OCI-LY7 (cell line): ENCODE results near the gene IRF8. TPM values are rescaled to one million over a fixed set of nuclear protein-coding genes. Genes with fewer than 3 reads are reported as not detected.
A peak's percentile ranks its signal among the peaks of the same experiment; 100 is the strongest.

Source experiments
- BruUV-seq: library from RNA; stranded (reverse); fragments of 400-500 nt; replicated peaks from 2 replicates; lab custom pipeline; 2021; lab: Mats Ljungman, UMichigan
- CTCF ChIA-PET: fragments of 300-600 bp; sonication (Branson Sonifier 250); formaldehyde crosslinking; loops from one replicate; lab custom pipeline; 2022; ENCODE audit warnings: antibody characterized with exemption; ENCODE audit not compliant: unreplicated experiment; lab: Charles Lee
- POLR2A ChIA-PET: fragments of 300-600 bp; sonication (Branson Sonifier 250); formaldehyde crosslinking; loops from one replicate; lab custom pipeline; 2022; ENCODE audit warnings: antibody characterized with exemption; lab: Charles Lee
- DNase-seq: peaks from one replicate; pipeline ENCODE4 v3.0.0-alpha.2; 2015; ENCODE audit warnings: low spot score
- H2AFZ ChIP-seq: fragments of 200-600 bp; sonication (generic), shearing (Covaris generic); 2 replicates; pipeline ENCODE4 v1.6.1; 2014; ENCODE audit warnings: mild to moderate bottlenecking, antibody characterized with exemption, low read length, moderate library complexity
- H3K27ac ChIP-seq: fragments of 200-600 bp; sonication (generic); 2 replicates; pipeline ENCODE4 v1.5.1; 2014; ENCODE audit warnings: mixed run types, low read depth, mild to moderate bottlenecking, moderate library complexity, low read length, inconsistent platforms; ENCODE audit not compliant: poor library complexity, severe bottlenecking
- H3K36me3 ChIP-seq: fragments of 200-600 bp; sonication (generic); 2 replicates; pipeline ENCODE4 v1.6.1; 2014; ENCODE audit warnings: mild to moderate bottlenecking, antibody characterized with exemption, low read length, moderate library complexity, mixed read lengths; ENCODE audit not compliant: insufficient read depth
- H3K4me1 ChIP-seq: fragments of 200-600 bp; sonication (generic); 2 replicates; pipeline ENCODE4 v1.5.1; 2014; ENCODE audit warnings: mild to moderate bottlenecking, low read length; ENCODE audit not compliant: insufficient read depth, poor library complexity, severe bottlenecking
- H3K4me2 ChIP-seq: fragments of 200-600 bp; sonication (generic); 2 replicates; pipeline ENCODE4 v1.6.1; 2014; ENCODE audit warnings: mild to moderate bottlenecking, low read length
- H3K4me3 ChIP-seq: fragments of 200-600 bp; sonication (generic); 2 replicates; pipeline ENCODE4 v1.5.1; 2014; ENCODE audit warnings: mild to moderate bottlenecking, low read depth, low read length; ENCODE audit not compliant: poor library complexity, severe bottlenecking
- H3K79me2 ChIP-seq: fragments of 200-600 bp; sonication (generic); 2 replicates; pipeline ENCODE4 v1.6.1; 2016; ENCODE audit warnings: low read depth, mild to moderate bottlenecking, low read length, moderate library complexity, mixed read lengths; ENCODE audit not compliant: insufficient read depth
- H3K9me2 ChIP-seq: fragments of 200-600 bp; sonication (generic); 2 replicates; pipeline ENCODE4 v1.6.1; 2016; ENCODE audit warnings: mild to moderate bottlenecking, low read length, mixed read lengths; ENCODE audit not compliant: insufficient read depth
- H3K9me3 ChIP-seq: fragments of 200-600 bp; sonication (generic); 2 replicates; pipeline ENCODE4 v1.6.1; 2014; ENCODE audit warnings: mild to moderate bottlenecking, mixed run types, low read length, mixed read lengths
- H4K20me1 ChIP-seq: fragments of 200-600 bp; sonication (generic); 2 replicates; pipeline ENCODE4 v1.6.1; 2014; ENCODE audit warnings: mild to moderate bottlenecking, antibody characterized with exemption, low read length, moderate library complexity, mixed read lengths; ENCODE audit not compliant: insufficient read depth
- EZH2phosphoT487 ChIP-seq: fragments of 200-600 bp; sonication (generic); IDR thresholded peaks from 2 replicates; pipeline ENCODE4 v1.6.1; 2018; ENCODE audit warnings: low read depth, borderline replicate concordance, mild to moderate bottlenecking, mixed run types, antibody characterized with exemption, low read length, moderate library complexity, mixed read lengths
- intact Hi-C: fragments of 100-400 bp; cut with micrococcal nuclease; formaldehyde crosslinking; loops from one replicate; pipeline ENCODE4 v1.10.0; 2022; ENCODE audit not compliant: unreplicated experiment
- total RNA-seq, 2 experiments: library from RNA; depleted of rRNA in 1 of 2; stranded (reverse); fragments of >200 nt in 1 of 2; shearing (Covaris generic) in 1 of 2; gene quantifications; 2 replicates each; pipeline ENCODE4 v1.2.3, GENCODE V29; 2014 to 2022
- TF ChIP-seq, protein P1 (sequence below): fragments of 200-600 bp; sonication (generic); conservative IDR thresholded peaks from 2 replicates; pipeline ENCODE4 v1.5.1; 2014; ENCODE audit warnings: mild to moderate bottlenecking, antibody characterized with exemption, low read length, moderate library complexity, mixed read lengths

The IRF8 gene
- total RNA-seq, 2 experiments from 2014 or later, result 181 to 224 TPM

DNA sequence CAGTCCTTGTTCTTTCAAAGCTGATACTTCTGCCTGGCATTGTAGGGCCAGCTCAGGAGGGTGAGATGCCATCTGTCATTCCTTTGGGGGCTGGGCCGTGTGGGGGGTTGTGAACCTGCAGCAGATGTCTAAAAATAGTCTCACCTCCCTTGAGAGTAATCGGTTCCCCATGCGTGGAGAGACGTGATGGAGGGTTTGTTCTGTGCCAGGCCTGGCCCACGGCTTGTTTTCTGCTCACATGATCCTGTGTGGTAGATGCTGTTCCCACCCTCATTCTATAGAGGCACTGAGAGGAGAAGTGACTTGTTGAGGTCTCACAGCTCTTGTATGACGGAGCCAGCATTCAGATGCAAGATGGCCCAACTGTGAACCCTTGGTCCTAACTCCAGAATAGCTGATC lies 4.6 kb downstream of the IRF8 start:
- Histone ChIP-seq H3K4me1 (peaks cover 69% of the 10 kb centered on the region), H3K27ac (peak overlapping the region; percentile 99), H3K4me3 (peak overlapping the region; percentile 96), H3K36me3 (peaks cover 83% of the 10 kb centered on the region), H3K9me2 (no peaks in the 10 kb centered on the region), H4K20me1 (peaks cover 5% of the 10 kb centered on the region; the same call in 1 of the 2 replicates), H3K9me3 (no peaks in the 10 kb centered on the region), H2AFZ (no peak overlapping the region), H3K79me2 (peaks cover 94% of the 10 kb centered on the region), H3K4me2 (peak overlapping the region; percentile 85)
- CTCF ChIA-PET, result interaction anchor here (0.8 to 1.5 kb wide), 2 partner anchors 9 to 12 kb away, joined by 3 read pairs; no protein-coding TSS in a partner anchor
- peak; percentile 77 for DNase-seq
- no peak for TF ChIP-seq EZH2phosphoT487
- TF ChIP-seq, protein P1, sequence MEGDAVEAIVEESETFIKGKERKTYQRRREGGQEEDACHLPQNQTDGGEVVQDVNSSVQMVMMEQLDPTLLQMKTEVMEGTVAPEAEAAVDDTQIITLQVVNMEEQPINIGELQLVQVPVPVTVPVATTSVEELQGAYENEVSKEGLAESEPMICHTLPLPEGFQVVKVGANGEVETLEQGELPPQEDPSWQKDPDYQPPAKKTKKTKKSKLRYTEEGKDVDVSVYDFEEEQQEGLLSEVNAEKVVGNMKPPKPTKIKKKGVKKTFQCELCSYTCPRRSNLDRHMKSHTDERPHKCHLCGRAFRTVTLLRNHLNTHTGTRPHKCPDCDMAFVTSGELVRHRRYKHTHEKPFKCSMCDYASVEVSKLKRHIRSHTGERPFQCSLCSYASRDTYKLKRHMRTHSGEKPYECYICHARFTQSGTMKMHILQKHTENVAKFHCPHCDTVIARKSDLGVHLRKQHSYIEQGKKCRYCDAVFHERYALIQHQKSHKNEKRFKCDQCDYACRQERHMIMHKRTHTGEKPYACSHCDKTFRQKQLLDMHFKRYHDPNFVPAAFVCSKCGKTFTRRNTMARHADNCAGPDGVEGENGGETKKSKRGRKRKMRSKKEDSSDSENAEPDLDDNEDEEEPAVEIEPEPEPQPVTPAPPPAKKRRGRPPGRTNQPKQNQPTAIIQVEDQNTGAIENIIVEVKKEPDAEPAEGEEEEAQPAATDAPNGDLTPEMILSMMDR, result no peak
- BruUV-seq, result no TSS peak
- POLR2A ChIA-PET, result interaction anchor here (1.3 to 1.7 kb wide), 2 partner anchors 8 to 27 kb away, joined by 4 to 6 read pairs; no protein-coding TSS in a partner anchor
- intact Hi-C loops, result loop anchor here (2.0 to 10.0 kb wide), 5 partner anchors 83 to 1481 kb away; partner anchors contain the start of genes FBXO31 and GINS2

DNA sequence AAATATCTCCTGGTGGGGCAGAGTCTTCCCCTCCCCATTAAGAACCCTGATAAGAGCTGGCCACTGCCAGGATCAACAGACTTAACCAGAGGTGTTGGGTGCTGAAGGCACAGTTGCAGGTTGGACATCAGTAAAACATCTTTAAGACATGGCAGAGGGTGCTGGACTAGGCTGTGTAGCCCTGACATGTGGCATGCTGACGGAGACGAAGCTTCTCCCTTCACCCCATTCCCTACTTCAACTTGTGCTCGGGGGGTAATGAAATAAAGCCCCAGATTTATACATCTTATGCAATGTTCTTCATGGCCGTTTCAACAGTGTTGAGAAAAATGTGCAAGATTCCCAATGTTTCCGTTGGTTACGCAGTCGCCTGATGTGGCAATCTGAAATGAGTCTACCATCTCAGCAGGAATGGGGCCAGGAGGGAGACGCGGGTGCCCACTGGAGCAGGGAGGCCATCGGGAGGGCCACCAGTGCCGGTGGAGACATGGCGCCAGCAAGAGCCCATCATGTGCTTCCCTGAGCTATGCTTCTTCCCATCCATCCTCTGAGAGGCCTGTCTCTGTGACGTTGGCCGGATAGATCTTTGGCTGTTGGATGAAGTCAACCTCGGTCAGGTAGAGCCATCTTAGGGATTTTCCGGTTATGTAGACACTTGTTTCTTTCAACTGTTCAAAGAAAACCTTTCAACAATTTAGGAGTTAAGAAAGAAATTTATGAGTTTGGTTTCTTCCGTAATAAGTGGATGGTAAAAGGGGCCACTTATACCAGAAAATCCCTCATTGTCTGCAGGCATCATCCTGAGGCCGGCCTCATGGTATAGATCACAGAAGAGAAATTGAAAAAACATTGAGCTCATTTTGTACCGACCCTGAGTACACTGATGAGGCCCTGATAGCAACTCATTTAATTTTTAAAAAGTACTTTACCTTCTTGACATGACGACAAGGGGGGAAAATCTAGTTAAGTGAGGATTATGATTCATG lies 6.4 kb downstream of the IRF8 start:
- Histone ChIP-seq H3K9me2 (no peaks in the 10 kb centered on the region), H4K20me1 (peaks cover 4% of the 10 kb centered on the region; the same call in 1 of the 2 replicates), H3K9me3 (no peaks in the 10 kb centered on the region), H3K27ac (peak overlapping the region; percentile 99), H3K79me2 (peaks cover 91% of the 10 kb centered on the region), H3K4me3 (peak overlapping the region; percentile 96), H3K4me2 (peak overlapping the region; percentile 85), H3K36me3 (peaks cover 88% of the 10 kb centered on the region), H3K4me1 (peaks cover 87% of the 10 kb centered on the region), H2AFZ (no peak overlapping the region)
- intact Hi-C loops, result loop anchor here (10.0 kb wide), 2 partner anchors 1311 to 1479 kb away; partner anchors contain the start of gene FBXO31
- BruUV-seq, result no TSS peak
- ChIA-PET CTCF (interaction anchor here (0.5 kb wide), 1 partner anchor 84 kb away, joined by 3 read pairs; no protein-coding TSS in a partner anchor), POLR2A (interaction anchor here (0.7 to 1.1 kb wide), 2 partner anchors 8 to 38 kb away, joined by 3 read pairs; no protein-coding TSS in a partner anchor)
- no peak for DNase-seq
- no peak for TF ChIP-seq EZH2phosphoT487
- TF ChIP-seq, protein P1, result no peak
